GM19351 (cell line): Measurements from ENCODE around the gene TCHHL1.
"Not testable (repeated sequence)": the region's sequence is repeated elsewhere in the genome, so short reads cannot be mapped to it uniquely, and the experiment has no call there.

Source experiments
- ATAC-seq: cut with Tn5 transposase; IDR thresholded peaks from one replicate; pipeline ENCODE4 v1.9.1; 2021; ENCODE audit warnings: mild to moderate bottlenecking, moderate library complexity; ENCODE audit not compliant: unreplicated experiment

TCHHL1 gene

DNA sequence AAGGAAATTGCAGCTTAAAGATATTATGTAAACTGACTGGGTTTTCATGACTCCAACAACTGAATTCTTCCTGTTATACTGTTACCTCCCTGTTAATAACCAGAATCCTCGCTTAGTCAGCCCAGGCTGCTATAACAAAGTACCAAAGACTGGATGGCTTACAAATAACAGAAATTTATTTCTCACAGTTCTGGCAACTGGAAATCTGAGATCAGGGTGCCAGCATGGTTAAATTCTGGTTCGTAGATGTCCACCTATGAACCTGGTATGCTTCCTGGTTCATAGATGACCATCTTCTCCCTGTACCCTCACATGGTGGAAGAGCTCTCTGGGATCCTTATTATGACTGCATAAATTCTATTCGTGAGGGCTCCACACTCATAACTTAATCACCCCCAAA is 8.1 kb upstream of the TCHHL1 start:
- ATAC-seq: no peak

DNA sequence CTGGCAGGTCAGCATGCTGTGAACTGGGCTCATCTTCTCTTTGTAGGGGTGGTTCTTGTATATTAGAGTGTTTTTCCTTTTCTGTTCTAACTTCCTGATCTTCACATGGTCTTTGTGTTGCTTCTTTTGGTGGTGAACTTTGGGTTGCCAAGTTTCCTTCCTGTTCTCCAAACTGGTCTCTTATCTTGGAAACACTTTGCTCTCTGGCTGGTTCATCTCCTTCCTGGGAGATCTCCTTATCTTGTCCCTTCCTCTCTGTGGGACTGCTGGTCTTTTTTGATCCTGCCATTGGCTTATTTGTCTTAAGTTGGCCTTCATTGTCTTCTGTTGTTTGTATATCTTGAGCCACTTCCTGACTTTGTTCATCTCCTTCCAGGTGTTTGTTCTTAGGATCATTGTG is 2.1 kb downstream of the TCHHL1 start:
- ATAC-seq: no peak

DNA sequence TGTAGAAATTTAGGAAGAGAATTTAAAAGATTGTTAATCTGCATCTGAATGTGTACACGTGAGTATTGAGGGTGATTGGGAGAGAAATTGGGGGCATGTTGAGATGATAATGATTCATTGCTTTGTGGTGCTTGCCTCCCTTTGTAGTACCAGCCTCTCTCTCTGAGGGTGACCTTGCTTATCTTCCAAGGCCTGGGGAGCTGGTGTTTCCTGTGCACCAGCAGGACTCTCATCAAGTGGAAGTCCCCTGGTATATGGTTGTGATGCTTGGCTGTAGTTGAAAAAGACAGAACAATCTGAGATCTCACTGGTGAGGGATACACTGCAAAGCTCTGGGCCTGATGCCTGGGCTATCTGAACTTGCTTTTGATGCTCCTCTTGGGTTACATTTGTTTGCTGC is 4.0 kb downstream of the TCHHL1 start:
- no peak for ATAC-seq

DNA sequence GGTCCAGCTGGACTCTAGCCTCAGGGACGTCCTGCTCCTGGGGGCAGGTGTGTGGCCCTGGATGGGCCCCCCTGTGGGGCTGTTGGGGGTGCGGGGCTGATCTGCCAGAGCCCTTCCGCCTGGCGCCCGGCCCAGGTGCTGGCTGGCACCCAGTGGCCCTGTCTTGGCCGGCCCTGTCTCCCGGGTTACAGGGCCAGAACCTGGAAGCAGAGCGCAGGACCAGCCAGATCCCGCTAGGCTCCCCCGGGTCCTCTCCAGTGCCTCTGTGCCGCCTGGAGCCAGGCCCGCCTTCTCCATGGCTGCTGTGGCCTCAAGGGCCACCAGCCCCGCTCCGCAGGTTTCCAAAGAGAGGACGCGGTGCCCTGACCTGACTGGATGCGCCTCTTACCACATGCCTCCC is 7.8 kb downstream of the TCHHL1 start:
- ATAC-seq: not testable (repeated sequence)

DNA sequence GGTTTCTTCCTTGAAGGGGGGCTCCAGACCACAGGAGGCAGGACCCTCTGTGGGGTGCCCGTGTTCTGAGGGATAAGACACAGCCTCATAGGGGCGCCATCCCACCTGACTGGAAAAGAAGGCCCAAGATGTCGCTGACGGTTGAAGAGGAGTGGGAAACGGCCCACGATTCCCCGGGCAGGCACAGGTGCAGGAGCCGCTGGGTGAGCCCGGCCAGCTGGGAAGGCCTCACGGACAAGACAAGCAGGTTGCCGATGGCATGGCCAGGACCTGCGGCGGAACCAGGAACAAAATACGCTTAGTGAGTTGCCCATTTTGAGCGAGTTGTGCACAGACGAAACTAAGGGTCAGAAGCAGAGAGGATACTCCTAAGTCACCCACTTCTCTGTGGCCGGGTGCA is 8.4 kb downstream of the TCHHL1 start:
- ATAC-seq: not testable (repeated sequence)

DNA sequence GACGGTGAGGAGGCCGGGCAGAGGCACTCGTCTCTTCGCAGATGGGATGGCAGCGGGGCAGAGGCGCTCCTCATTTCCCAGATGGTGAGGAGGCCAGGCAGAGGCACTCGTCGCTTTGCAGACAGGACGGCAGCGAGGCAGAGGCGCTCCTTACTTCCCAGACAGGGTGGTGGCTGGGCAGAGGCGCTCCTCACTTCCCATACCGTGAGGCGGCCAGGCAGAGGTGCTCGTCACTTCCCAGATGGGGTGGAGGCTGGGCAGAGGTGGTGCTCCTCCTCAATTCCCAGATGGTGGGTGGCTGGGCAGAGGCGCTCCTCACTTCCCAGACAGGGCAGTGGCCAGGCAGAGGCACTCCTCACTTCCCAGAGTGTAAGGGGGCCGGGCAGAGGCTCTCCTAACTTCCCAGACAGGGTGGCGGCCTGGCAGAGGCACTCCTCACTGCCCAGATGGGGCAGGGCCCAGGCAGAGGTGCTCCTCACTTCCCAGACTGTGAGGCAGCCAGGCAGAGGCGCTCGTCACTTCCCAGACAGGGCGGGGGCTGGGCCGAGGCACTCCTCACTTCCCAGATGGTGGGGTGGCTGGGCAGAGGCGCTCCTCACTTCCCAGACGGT is 9.9 kb downstream of the TCHHL1 start:
- ATAC-seq: no peak

DNA sequence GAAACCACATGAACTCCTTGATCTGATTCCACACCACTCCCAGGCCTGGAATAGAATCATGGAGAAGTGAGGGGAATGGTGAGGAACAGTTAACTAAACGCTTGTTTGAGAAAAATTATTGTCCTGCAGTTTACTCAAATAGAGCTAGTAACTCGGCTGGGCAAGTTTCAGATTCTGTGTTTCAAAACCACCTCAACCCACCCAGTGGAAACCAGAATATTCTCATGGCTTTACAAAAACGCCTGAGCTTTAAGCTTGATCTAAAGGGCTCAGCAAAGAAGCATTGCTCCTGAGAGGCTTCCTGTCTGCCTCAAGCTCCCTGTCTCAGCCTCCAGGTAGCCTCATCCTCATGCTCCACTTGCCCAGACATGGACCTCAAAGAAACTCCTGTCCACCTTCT is 16.6 kb downstream of the TCHHL1 start:
- no peak for ATAC-seq

DNA sequence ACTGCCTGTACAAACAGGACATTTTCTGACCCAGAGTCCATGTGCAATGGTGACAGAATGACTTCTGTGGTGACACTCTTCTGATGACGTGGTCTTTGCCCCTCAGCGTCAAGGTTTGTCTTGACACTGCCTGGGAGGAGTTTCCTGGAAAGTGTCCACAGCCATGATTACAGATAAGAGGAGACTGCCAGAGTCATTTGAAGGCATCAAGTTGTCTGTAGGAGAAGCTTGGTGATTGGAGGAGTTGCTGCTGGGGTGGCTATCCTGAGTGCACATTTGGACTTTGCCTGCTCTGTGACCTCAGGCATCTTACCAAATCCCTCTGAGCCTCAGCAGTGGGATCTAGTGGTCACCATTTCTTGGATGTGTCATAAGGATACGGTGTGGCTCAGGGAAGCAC is 17.7 kb downstream of the TCHHL1 start:
- ATAC-seq: no peak

DNA sequence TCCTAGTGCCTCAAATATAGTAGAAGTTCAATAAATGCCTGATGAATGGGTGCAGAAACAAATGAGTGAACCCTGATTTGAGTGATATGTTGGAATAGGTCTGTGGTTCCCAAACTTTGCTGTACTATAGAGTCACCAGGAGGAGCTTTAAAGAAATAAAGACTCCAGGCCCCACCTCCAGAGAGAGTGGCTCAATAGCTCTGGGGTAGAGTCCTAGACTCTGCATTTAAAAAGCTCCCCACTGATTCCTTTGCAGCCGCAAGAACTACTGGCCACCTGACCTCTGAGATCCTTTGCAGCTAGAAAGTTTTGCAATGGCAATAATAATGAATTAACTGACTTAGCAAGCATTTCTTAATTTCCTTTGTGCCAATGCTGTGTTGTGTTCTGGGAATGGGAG is 20.9 kb downstream of the TCHHL1 start:
- no peak for ATAC-seq

DNA sequence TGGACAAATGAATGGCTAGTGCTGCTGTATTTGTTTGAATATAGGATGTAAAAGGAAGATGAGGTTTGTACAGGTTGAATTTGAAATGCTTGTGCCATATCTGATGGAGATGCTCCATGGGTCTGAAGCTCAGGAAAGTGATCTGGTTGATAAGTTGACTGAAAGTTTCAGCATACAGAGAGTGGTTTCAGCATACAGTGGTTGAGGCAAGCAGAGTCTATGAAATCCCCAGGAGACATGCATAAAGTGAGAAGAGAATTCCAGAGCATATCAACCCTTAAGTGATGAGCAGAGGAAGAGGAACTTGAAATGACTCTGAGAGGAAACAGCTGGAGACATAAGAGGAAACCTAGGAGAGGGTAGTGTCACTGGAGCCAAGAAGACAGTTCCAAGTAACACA is 21.7 kb downstream of the TCHHL1 start:
- no peak for ATAC-seq

DNA sequence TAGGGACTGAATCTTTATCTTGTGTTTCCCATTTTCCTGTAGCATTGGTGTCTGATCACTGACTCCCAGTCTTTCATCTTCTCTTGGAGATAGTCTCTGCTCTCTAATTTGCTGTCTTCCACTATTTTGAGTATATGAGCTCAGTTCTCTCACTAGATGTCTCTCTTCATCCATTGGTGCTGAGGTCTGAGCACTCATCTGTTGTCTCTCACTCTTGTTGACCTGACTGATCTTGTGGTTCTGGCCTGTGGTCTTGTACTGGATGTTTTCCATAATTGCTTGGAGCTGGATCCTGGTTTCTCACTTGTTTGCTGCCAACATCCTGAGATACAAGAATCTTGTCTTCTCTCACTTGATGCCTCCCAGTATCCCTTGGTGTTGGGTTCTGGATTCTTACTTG is 26.9 kb downstream of the TCHHL1 start:
- no peak for ATAC-seq

DNA sequence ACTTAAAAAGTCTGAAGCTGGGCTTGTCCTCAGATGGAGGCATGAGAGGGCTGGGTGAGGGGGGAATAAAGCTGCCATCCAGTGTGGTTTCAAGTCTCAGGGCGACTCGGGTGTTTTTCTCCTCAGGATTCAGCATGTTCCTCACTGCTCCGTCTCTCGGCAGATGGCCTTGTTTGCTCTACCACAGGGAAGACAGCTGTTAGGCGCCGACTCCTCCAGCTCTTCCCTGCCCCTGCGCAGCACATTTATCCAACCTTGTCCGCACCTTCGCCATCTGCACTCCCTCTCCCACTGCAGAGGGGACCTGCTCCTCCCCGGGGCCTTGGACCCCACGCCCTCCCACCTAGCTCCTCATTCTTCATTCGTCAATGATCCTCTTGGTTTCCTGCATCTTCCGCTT is 35.5 kb downstream of the TCHHL1 start:
- no peak for ATAC-seq

DNA sequence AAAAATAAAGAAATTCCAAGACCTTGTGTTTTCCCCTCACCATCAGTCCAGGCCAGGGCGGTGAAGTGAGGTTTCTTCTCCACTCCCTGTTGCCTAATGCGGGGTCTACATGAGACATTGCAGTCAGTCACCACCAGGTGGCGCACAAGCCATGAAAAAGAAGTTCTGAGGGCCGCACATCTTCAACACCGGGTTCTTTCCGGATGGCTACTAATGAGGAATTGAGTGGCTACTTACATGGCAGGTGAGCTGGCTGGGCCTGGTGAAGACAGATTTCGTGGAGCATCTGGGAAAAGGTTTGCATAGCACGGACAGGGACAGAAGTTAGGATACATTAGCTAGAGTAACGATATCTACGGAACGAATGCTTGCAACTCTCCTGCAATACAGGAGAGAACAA is 36.3 kb downstream of the TCHHL1 start:
- ATAC-seq: no peak

DNA sequence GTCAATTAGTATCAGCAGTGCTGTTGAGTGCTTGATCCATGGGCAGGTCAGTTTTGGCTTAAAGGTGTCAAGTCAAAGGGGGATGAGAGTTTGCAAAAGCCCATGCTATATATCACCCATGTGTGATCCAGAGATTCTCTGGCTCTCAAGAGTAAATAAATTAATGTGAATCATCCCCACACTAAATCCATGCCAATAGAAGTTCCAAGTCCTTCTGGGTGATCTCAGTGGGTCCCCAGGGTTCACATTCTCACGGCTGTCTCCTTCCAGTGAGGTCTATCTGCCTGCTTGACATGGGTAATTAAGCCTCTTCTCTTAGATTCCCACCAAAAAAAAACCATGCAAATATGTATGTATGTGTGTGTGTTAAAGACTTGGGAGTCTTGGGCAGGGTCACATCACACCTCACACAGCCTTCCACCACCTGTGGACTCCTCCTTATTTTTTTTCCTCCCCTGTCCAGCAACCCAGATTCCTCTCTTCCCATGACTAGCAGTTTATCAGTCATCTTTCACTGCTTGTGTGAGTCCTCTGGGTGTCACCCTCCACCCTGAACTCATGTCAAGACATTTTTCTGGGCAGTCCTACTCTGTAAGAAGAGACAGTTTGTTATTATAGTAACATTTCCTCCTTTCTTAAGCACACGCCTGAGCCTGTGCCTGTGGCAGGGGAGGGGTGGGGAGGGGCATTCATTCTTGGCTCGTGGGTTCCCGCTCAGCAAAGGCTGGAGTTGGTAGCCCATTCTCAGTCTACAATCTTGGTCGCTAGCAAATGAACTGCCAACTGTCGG is 37.8 kb downstream of the TCHHL1 start:
- no peak for ATAC-seq

DNA sequence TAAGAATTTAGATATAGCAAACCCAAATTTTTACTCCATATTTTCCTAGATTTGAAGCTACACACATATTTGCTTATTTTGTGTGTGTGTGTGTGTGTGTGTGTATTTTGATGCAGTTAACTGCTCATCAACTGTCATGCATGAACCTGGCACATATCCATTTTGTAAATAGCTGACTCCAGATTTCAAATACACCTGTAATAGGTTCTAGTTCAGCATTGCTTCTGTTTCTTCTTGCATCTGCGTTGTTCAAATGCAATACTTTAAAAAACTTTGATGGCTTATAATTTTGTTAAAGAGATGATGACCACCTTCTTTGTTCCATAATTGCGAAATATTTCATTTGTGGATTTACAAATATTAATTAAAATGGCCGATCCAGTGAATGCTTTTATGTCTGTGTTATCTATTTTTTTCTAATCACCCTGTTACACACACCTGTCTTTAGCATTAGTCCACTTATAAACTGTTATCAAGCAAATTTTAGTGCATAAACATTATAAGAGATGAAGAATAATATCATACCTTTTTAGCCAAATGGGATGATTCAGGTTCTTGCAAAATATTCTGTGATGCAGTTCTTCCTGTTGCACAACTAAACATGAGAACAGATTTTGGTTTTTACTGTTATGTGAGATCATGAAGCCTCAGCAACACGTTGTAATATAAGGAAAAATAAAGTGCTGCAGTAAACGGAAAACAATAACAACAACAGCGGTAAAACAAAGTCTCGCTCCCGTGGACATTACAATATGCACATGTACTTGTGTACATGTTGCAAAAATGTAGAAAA is 39.4 kb downstream of the TCHHL1 start:
- ATAC-seq: no peak

DNA sequence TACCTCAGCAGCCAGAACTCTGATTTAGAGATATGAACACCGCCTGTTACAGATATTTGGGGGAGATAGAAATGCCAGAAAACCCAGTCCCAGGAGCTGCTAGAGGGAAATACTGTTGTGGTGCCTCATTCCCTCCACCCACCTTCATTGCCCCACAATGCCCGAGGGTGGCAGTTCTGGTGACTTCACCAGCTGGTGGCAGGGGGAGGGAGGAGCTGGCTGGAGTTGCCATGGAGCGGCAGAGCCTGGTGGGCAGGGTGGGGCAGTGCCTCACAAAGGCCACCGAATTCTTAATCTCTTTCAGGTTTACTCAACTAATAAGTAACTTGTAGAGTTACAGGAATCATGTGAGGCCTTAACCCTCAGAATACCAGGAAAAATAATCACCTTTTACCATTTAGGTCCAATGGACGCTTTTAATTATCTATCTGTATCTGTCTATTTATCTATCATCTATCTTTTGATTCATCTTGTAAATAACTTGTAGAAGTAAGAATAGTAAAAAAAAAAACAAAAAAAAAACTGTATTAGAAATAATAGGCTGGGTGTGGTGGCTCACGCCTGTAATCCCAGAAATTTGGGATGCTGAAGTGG is 40.4 kb downstream of the TCHHL1 start:
- peak; percentile 3 for ATAC-seq

DNA sequence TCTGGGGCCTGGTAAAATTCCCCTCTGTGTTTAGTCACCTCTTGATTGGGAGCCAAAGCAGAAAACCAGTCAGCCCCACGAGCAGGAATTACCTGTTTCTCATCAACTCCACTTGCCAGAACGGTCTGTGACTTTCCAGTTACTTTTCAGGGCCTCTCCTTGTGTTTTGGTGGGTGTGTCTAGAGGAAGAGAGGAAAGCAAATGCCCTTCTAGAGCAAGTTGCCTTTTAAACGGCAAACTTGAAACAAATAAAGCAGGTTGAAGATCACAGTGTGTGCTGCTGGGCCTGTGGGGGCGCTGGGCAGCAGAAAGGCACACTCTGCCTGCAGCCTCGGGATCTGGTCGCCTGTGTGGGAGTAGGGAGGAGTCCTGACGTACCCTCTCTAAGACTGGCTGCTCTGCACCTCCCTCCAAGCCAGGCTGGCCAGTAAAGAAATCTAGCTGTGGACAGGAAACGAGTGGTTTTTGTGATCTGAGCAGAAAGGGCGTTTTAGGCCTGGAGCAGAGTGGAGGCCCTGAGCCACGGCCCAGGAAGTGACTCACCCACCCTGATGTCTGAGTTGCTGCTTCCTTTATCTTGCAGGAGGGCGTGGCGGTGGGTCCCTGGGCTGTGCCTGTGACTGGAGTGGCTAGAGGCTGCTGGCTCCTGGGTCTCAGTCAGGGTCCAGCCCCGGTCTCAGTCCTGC is 41.0 kb downstream of the TCHHL1 start:
- ATAC-seq: peak; percentile 96

DNA sequence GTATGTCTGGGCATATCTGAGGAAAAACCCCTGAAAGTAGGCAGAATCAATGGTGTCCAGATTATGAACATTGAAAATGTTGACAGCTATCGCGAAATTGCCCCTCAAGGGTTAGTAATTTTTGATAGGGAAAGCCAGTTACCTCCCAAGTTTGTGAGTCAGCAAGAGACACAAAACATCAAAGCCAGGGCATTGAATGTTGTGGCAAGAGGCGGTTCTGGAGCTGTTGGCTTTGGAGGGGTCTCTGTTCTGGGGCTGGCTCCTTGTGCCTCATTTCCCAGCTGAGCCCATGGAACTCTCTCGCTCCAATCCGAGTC is 41.5 kb downstream of the TCHHL1 start:
- ATAC-seq: no peak

DNA sequence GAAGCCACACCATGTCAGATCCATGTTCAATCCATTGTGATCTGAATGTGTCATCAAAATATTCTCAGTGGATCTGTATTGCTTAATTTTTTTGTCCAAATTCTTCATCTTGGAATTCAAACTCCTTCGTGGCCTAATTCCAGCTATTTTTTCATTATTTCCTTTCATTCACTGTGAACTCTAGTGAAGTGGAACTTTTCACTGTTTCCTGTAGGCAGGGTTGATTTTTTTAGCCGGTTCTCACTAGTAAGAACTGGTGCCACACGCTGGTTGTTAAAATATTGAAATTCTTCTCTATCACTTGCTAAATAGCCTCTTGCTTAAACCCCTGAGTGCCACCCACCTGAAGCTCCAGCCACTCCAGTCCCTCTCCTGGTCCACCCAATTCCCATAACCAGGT is 44.5 kb downstream of the TCHHL1 start:
- ATAC-seq: no peak

DNA sequence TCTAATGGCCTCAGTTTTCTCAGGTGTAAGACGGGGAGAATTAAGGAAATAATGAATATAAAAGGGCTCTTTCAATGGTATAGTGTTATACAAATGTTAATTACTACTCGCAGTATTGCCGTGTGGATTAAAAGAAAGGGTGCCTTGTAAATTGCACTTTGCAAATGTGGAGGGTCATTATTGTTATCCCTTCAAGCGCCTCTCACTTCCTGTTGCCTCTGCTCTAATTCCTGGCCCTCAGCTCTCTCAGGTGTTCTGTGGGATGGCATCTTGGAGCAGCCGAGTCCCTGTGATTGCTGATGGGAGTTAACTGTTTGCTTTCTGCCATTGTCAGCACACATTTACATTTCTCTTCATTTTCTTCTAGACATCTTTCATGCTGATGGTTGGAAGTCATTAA is 45.0 kb downstream of the TCHHL1 start:
- no peak for ATAC-seq

DNA sequence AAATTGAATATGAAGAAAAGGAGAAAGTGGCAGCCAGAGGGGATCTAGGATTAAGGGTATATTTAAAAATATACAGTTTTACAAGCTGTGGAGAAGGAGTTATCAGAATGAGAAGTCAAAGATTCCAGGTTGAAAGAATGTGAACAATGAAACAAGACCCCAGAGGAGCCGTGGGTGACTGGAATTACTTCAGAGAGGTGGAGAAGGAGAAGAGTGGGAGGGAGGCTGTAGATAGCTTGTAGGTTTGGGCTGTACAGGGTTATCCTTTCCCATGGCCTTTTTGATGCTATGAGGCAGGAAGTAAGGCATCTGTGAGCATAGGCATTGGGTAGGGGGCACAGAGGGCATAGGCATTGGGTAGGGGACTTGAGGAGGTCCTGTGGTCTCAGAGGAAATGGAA is 46.8 kb downstream of the TCHHL1 start:
- ATAC-seq: no peak
